GM20431 (cell line): ENCODE measurements around the gene HSD17B13.

Experiments used
- in situ Hi-C: fragments of 300-500 bp; cut with MseI, MboI; formaldehyde crosslinking; loops from one replicate; pipeline ENCODE4 v1.15.0; 2020; ENCODE audit warnings: low sequenced_read_pairs; ENCODE audit not compliant: unreplicated experiment

The HSD17B13 gene

DNA sequence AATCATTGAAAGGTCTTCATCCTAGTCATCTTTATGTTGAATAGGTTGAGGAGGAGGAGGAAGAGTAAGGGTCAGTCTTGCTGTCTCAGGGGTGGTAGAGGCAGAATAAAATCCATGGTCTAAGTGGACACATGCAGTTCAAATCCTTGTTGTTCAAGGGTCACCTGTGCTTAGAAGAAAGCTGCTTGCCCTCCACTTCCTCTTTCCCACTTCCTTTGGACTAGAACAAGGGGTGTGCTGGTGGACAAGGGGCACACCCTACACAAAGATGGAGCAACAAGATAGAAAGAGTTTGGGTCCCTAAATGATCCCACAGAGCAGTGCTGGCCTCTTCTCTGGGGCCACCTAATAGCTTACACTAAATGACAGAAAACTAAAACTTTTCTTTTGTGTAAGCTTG, 47.9 kb downstream of the HSD17B13 start:
- in situ Hi-C loops: no loop called here

- in situ Hi-C loops: no loop called here
These were observed 48.4 kb downstream of the HSD17B13 start for GRCh38 chr4:87274327-87274726.

- in situ Hi-C loops: no loop called here
These were observed 51.9 kb downstream of the HSD17B13 start for GRCh38 chr4:87270825-87271224.

GRCh38 chr4:87270144-87270543, 52.5 kb downstream of the HSD17B13 start:
- in situ Hi-C loops: no loop called here

GRCh38 chr4:87268411-87268810, 54.3 kb downstream of the HSD17B13 start:
- in situ Hi-C loops: no loop called here

DNA sequence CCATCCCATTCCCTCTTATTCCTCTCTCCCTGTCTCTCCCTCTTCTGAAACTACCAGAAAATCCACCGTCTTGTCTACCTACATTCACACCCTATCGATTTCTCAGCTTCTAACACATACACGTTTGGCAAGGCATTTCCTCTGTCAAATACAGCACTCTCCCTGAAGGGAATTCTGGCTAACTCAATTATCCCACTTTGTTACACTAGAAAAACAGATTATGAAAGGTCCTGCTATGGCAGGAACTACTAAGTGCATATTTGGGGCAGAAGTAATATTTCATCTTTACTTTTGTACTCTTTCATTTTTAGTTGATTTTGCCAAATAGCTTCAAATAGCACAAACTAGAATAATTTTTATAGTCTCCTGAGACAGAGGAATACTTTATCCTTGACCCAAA, 55.7 kb downstream of the HSD17B13 start:
- in situ Hi-C loops: no loop called here

- in situ Hi-C loops: no loop called here
These were observed 59.8 kb downstream of the HSD17B13 start for GRCh38 chr4:87262886-87263285.

DNA sequence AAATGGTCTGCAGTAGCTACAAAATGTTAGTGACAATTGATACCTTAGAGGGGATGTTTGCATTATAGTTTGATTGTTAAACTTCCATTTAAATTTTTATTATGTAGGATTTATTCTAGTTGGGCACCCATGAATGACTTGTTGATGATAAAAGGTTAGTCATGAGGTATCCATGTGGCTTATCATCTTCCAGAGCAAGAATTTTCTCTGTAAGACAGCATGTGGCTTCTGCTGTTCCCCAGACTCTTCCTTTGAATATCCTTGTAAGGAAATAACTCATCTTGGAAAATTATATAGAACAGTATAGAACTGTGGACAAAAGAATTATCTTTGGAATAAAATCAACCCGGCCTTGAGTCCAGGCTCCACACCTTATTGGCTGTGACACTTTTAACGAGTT, 62.2 kb downstream of the HSD17B13 start:
- in situ Hi-C loops: no loop called here

- in situ Hi-C loops: no loop called here
These were observed 64.0 kb downstream of the HSD17B13 start for GRCh38 chr4:87258677-87259076.

DNA sequence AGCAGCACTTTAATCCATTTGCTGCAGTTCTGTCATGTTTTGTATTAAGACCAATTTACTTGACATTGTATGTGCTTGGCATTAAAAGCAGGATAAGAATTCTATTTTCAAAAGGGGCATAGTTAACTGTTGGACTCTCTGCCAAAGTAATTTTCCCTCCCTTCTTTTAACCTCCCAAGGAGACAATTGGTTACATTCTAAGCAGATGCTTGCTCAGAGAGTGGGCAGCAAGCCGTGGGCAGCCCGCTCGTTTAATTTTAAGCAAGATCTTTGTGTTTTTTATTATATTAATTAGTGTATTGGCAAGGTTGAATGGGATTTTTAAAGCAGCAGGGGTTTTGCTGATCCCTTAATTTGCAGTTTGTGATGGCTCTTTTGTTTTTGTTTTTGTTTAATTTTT, 65.2 kb downstream of the HSD17B13 start:
- in situ Hi-C loops: no loop called here

DNA sequence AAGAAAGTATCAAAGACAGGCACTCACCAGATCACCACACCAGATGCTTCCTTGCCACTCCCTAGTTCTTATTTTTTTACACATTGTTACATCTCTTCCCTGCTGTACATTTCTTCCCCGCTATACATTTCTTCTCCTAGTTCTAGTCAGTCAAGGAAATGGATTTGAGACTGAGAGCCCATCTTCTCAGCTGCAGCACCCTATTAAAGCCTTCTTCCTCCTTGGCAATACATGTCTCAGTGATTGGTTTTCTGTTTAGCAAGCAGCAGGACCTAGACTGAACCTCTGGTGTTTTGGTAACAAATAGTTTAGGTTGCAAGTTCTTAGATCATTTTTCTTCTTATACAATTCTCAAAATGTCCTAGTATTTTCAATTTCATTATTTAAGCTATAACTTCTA, 66.9 kb downstream of the HSD17B13 start:
- in situ Hi-C loops: no loop called here
